HepG2 (cell line): Measurements from ENCODE around the gene UGP2. TPM values are rescaled to one million over a fixed set of nuclear protein-coding genes. Genes with fewer than 3 reads are reported as not detected.
A peak's percentile ranks its signal among the peaks of the same experiment; 100 is the strongest.

Experiments
- BCL6 ChIP-seq: IDR thresholded peaks from 2 replicates; pipeline ENCODE4 v1.6.1; 2016; ENCODE audit warnings: missing genetic modification reagents, missing compliant biosample characterization
- FIP1L1 ChIP-seq: fragments of 200-400 bp; formaldehyde crosslinking; IDR thresholded peaks from 2 replicates; pipeline ENCODE4 v1.6.1; 2018; ENCODE audit warnings: low read depth, mild to moderate bottlenecking, low read length, moderate library complexity, borderline replicate concordance; ENCODE audit not compliant: insufficient read depth
- FOXJ3 ChIP-seq: sonication (generic); formaldehyde crosslinking; IDR thresholded peaks from 2 replicates; pipeline ENCODE4 v1.4.0; 2020; ENCODE audit warnings: missing genetic modification reagents, mild to moderate bottlenecking, borderline replicate concordance
- HNF1A ChIP-seq, 2 experiments: sonication (generic) in 1 of 2; formaldehyde crosslinking in 1 of 2; IDR thresholded peaks; 2 replicates each; pipeline versions ENCODE4 v1.4.0 to v1.6.1; 2016 to 2020; ENCODE audit warnings: borderline replicate concordance in 1 of 2, low read depth in 1 of 2, mild to moderate bottlenecking in 1 of 2, missing genetic modification reagents in 1 of 2
- KAT8 ChIP-seq: IDR thresholded peaks from 2 replicates; pipeline ENCODE4 v1.6.1; 2016; ENCODE audit warnings: missing genetic modification reagents, missing compliant biosample characterization
- POGZ ChIP-seq: sonication (generic); formaldehyde crosslinking; IDR thresholded peaks from 2 replicates; pipeline ENCODE4 v1.4.0; 2020; ENCODE audit warnings: mild to moderate bottlenecking, missing genetic modification reagents
- RNF219 ChIP-seq: sonication (generic); formaldehyde crosslinking; IDR thresholded peaks from 2 replicates; pipeline ENCODE4 v1.5.0; 2020; ENCODE audit warnings: mild to moderate bottlenecking, missing genetic modification reagents
- SKIL ChIP-seq: sonication (generic); formaldehyde crosslinking; IDR thresholded peaks from 2 replicates; pipeline ENCODE4 v1.8.0; 2022; ENCODE audit warnings: missing genetic modification reagents, mild to moderate bottlenecking, moderate library complexity, borderline replicate concordance
- XBP1 ChIP-seq: sonication (generic); formaldehyde crosslinking; IDR thresholded peaks from 2 replicates; pipeline ENCODE4 v1.5.0; 2020; ENCODE audit warnings: missing genetic modification reagents
- ZNF337 ChIP-seq: sonication (generic); formaldehyde crosslinking; IDR thresholded peaks from 2 replicates; pipeline ENCODE4 v1.5.1; 2020; ENCODE audit warnings: missing genetic modification reagents, low read depth, mild to moderate bottlenecking, borderline replicate concordance
- ZNF446 ChIP-seq: sonication (generic); formaldehyde crosslinking; IDR thresholded peaks from 2 replicates; pipeline ENCODE4 v1.5.0; 2020; ENCODE audit warnings: mild to moderate bottlenecking, missing genetic modification reagents
- ZNF616 ChIP-seq: sonication (generic); formaldehyde crosslinking; IDR thresholded peaks from 2 replicates; pipeline ENCODE4 v1.5.0; 2020; ENCODE audit warnings: low read depth, mild to moderate bottlenecking, missing genetic modification reagents
- polyA plus RNA-seq, 8 experiments: library from polyadenylated mRNA; depleted of rRNA in 3 of 8; stranded (reverse) in 7 of 8; unstranded in 1 of 8; fragments of >200 nt; fragmentation: Illumina TruSeq in 4 of 8; extraction: Trizol in 4 of 8; gene quantifications; 2 replicates each; pipeline versions ENCODE4 v1.2.1 to v1.2.3, GENCODE V29; 2011 to 2016; ENCODE audit warnings: low read depth in 4 of 8, missing spikeins in 1 of 8, mixed read lengths in 1 of 8; ENCODE audit not compliant: insufficient read depth in 1 of 8
- total RNA-seq, 5 experiments: library from RNA; depleted of rRNA; stranded (reverse); fragments of >200 nt; fragmentation: Illumina TruSeq; extraction: Trizol; gene quantifications; 2 replicates each; pipeline ENCODE4 v1.2.3, GENCODE V29; 2016; ENCODE audit warnings: low read depth in 1 of 5

The UGP2 gene
- total and polyA plus RNA-seq, 2 of the 13 experiments (the other 11 are each of a cell fraction or from before 2014, with no cell fraction given) = 96.0 to 134 TPM

GRCh38 chr2:63819765-63820717, 21.7 kb upstream of the UGP2 start (continued):
- TF ChIP-seq ZNF337 = no peak
- TF ChIP-seq BCL6 (CRISPR knock-in tag) = peak; percentile 98
- peak; percentile 98 for TF ChIP-seq POGZ (CRISPR knock-in tag)
- peak; percentile 94 for TF ChIP-seq FOXJ3 (CRISPR knock-in tag)
- no peak for TF ChIP-seq RNF219 (CRISPR knock-in tag)
- peak; percentile 58; the same call in 1 of the 2 replicates for TF ChIP-seq HNF1A (IDR thresholded peaks at IDR 0.05; ENCODE audit: low read depth)
- 0 out of 2 replicates have a peak, but pooled peaks have one; percentile 68 for TF ChIP-seq HNF1A (CRISPR knock-in tag; IDR thresholded peaks at IDR 0.05; ENCODE audit: borderline replicate concordance)
- TF ChIP-seq ZNF446 = no peak
- TF ChIP-seq SKIL (CRISPR knock-in tag) = peak; percentile 86
- no peak for TF ChIP-seq FIP1L1
- TF ChIP-seq ZNF616 (CRISPR knock-in tag) = no peak
- TF ChIP-seq KAT8 (CRISPR knock-in tag) = peak; percentile 62
- no peak for TF ChIP-seq XBP1 (CRISPR knock-in tag)
